GM19238 (cell line): ENCODE measurements around the gene UBE2V1.
"Not testable (repeated sequence)": the region's sequence is repeated elsewhere in the genome, so short reads cannot be mapped to it uniquely, and the experiment has no call there.

Experiments used
- DNase-seq: peaks from one replicate; pipeline ENCODE4 v3.0.0; 2011; ENCODE audit warnings: low spot score; ENCODE audit not compliant: insufficient read length

Gene UBE2V1

GRCh38 chr20:50065325-50065615 lies 47.7 kb downstream of the UBE2V1 start:
- DNase-seq, result no peak

- DNase-seq, result not testable (repeated sequence)
Observed at GRCh38 chr20:50063763-50064162, 49.2 kb downstream of the UBE2V1 start.

GRCh38 chr20:50062006-50062838 lies 50.7 kb downstream of the UBE2V1 start:
- DNase-seq, result no peak

- no peak for DNase-seq
Observed at GRCh38 chr20:50061151-50062005, 51.6 kb downstream of the UBE2V1 start.

- no peak for DNase-seq
Observed at GRCh38 chr20:50058662-50059402, 54.1 kb downstream of the UBE2V1 start.

- no peak for DNase-seq
Observed at GRCh38 chr20:50057714-50058053, 55.3 kb downstream of the UBE2V1 start.

- no peak for DNase-seq
Observed at GRCh38 chr20:50056951-50057713, 55.8 kb downstream of the UBE2V1 start.

GRCh38 chr20:50056408-50056926 lies 56.5 kb downstream of the UBE2V1 start:
- no peak for DNase-seq

- DNase-seq, result no peak
Observed at GRCh38 chr20:50055524-50056083, 57.3 kb downstream of the UBE2V1 start.

- no peak for DNase-seq
Observed at GRCh38 chr20:50054626-50055511, 58.1 kb downstream of the UBE2V1 start.

- DNase-seq, result no peak
Observed at GRCh38 chr20:50054231-50054547, 58.8 kb downstream of the UBE2V1 start.

- no peak for DNase-seq
Observed at GRCh38 chr20:50053362-50054230, 59.4 kb downstream of the UBE2V1 start.

GRCh38 chr20:50052550-50053361 lies 60.2 kb downstream of the UBE2V1 start:
- no peak for DNase-seq

- no peak for DNase-seq
Observed at GRCh38 chr20:50050660-50051308, 62.2 kb downstream of the UBE2V1 start.

GRCh38 chr20:50050214-50050613 lies 62.7 kb downstream of the UBE2V1 start:
- no peak for DNase-seq

GRCh38 chr20:50049442-50050026 lies 63.4 kb downstream of the UBE2V1 start:
- DNase-seq, result no peak
